ENCODE results near the gene GYPE. TPM values are rescaled to one million over a fixed set of nuclear protein-coding genes. Genes with fewer than 3 reads are reported as not detected.
"Not testable (repeated sequence)": the region's sequence is repeated elsewhere in the genome, so short reads cannot be mapped to it uniquely, and the experiment has no call there.

The GYPE gene
- total RNA-seq: 1.2 TPM

DNA sequence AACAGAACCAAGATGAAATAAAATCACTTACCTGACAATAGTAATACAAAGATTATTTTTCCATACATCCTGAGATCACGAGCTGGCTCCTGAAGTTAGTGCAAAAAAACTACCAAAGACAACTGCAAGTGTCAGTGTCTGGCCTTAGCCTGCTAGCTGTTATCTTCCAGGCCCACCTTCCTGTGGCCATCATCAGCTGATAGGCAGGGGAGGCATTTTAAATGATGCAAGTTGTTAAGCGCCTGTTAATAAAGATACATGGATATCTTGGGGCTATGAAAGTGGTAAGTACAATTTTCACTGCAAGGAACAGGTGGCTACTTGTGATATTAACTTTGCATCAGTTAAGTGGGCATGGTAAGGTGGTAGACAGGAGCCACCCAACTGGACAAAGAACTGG, at the start of gene GYPE:
Gene GYPE (minus strand): TSS at position 120 of the 400 bp plus-strand sequence. CDS start 52 bp downstream, at position 68.
- DNase-seq (ENCODE audit: low spot score); ATAC-seq; intact Hi-C loops (cut with DNase I): not testable (repeated sequence)

DNA sequence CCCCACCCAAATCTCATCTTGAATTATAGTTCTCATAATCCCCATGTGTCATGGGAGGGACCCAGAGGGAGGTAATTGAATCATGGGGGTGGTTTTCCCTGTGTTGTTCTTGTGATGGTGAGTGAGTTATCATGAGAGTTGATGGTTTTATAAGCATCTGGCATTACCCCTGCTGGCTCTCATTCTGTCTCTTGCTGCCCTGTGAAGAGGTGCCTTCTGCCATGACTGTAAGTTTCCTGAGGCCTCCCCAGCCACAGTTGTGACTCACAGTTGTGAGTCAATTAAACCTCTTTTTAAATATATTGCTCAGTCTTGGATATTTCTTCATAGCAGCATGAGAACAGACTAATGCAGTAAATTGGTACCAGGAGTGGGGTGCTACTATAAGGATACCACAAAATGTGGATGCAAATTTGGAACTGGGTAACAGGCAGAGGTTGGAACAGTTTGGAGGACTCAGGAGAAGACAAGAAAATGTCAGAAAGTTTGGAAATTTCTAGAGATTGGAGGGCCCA, 46.2 kb upstream of the GYPE start:
- DNase-seq (ENCODE audit: low spot score); intact Hi-C loops (cut with DNase I); ATAC-seq: not testable (repeated sequence)

- DNase-seq (ENCODE audit: low spot score); ATAC-seq; intact Hi-C loops (cut with DNase I): not testable (repeated sequence)
Observed at GRCh38 chr4:143950967-143951366, 45.6 kb upstream of the GYPE start.

DNA sequence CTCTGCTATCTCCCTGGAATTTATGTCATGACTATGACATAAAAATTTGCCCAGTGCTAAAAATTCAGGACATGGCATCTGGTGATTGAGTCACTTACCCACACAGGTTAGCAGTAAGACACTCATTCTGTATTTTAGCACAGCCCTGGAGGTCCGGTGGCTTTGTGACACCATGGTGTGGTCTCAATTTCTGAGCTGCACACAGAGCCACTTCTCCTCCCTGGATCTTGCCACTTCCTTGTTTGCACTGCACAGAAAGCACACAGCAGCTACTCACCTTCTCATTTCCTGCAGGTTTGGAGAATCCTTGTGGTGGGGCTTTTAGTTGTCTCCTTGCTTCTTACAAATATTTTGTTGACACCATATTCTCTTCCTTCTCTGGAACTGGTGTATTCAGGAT, 44.8 kb upstream of the GYPE start:
- DNase-seq (ENCODE audit: low spot score); intact Hi-C loops (cut with DNase I); ATAC-seq: not testable (repeated sequence)

- ATAC-seq; DNase-seq (ENCODE audit: low spot score); intact Hi-C loops (cut with DNase I): not testable (repeated sequence)
Observed at GRCh38 chr4:143947493-143947892, 42.1 kb upstream of the GYPE start.

DNA sequence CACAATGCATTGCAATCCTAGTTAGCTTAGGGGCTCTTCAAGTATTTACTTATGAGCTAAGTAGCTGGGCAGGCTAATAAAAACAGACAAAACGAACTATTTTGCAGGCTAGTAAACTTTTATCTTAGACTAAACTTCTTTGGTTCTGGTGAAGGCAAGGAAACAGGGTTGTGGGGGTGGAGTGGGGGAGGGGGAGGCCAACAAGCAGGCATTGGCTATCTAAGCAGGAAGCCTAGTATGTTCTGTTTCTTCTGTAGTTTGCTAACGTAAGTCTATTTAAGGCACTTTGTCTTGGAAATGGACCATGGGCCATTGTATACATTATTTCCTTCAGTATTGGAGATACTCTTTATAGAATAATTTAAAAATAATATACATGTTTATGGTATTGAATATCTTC, 35.3 kb upstream of the GYPE start:
- DNase-seq (ENCODE audit: low spot score); ATAC-seq; intact Hi-C loops (cut with DNase I): not testable (repeated sequence)

DNA sequence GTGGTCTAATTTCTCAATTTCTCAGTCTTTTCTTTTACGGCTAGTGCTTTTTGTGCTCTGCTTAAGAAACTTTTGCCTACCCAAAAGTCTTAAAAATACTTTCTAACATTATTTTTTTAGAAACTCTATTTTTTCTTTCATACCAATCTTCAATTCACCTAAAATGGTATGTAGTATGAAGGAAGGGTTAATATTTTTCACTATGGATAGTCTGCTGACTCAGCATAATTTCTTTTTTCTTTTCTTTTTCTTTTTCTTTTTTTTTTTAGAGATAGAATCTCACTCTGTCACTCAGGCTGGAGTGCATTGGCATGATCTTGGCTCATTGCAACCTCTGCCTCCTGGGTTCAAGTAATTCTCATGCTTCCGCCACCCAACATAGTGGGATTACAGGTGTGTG, 34.2 kb upstream of the GYPE start:
- intact Hi-C loops (cut with DNase I): no loop called here
- ATAC-seq (no peak), DNase-seq (ENCODE audit: low spot score) (no peak)

DNA sequence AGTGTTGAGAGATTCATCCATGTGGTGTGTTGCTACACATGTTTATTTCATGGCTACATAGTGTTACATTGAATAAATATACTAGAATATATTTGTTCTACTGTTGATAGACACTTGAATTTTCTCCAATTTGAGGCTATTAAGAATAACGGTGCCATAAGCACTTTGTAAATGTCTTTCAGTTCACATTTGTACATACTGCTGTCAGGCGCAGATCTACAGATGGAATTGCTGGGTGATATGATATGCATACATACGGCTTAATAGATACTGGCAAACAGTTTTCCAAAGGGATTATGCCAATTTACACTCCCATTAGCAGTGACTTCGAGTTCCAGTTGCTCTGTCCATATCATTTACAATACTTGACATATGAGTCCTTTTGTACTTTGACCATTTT, 33.5 kb upstream of the GYPE start:
- DNase-seq (ENCODE audit: low spot score); ATAC-seq; intact Hi-C loops (cut with DNase I): not testable (repeated sequence)

DNA sequence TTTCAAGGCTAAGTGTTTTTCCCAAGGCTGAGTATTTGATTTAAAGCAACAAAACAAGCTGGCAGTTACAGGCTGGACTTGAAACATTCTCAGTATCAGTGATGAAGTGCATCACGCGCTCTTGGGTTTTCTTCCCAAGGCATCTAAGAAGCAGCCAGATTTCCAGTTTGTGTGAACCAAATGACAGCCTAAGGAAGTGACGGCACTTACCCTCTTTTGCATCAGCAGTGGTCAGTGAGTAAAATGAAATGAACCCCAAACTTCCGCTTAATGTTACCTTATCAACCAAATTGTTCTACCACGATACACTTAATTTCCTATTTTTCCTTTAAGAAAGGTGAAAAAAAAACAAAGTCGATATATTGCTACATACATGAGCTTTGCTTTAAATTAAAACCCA, 15.8 kb upstream of the GYPE start:
- ATAC-seq (no peak), DNase-seq (ENCODE audit: low spot score) (no peak)
- intact Hi-C loops (cut with DNase I): no loop called here

GRCh38 chr4:143916485-143916884, 11.1 kb upstream of the GYPE start:
- DNase-seq (ENCODE audit: low spot score); ATAC-seq; intact Hi-C loops (cut with DNase I): not testable (repeated sequence)

DNA sequence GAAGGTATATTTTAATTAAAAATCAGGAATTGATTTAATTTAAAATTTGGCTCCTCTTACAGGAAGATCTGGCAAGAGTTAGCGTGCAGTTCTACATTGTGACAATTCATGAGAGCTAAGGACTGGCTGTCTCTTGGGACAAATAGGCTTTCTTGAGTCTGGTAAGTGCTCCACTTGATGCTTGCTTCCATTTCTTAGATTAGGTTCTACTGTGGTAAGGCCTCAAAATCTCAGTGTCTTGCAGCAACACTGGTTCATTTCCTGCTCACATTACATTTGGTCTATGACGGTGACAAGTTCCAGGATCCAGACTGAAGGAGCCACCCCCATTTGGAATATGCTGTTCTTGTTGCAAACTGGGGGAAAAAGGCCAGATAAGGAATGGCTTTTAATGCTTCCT, 7.1 kb upstream of the GYPE start:
- DNase-seq (ENCODE audit: low spot score): not testable (repeated sequence)

DNA sequence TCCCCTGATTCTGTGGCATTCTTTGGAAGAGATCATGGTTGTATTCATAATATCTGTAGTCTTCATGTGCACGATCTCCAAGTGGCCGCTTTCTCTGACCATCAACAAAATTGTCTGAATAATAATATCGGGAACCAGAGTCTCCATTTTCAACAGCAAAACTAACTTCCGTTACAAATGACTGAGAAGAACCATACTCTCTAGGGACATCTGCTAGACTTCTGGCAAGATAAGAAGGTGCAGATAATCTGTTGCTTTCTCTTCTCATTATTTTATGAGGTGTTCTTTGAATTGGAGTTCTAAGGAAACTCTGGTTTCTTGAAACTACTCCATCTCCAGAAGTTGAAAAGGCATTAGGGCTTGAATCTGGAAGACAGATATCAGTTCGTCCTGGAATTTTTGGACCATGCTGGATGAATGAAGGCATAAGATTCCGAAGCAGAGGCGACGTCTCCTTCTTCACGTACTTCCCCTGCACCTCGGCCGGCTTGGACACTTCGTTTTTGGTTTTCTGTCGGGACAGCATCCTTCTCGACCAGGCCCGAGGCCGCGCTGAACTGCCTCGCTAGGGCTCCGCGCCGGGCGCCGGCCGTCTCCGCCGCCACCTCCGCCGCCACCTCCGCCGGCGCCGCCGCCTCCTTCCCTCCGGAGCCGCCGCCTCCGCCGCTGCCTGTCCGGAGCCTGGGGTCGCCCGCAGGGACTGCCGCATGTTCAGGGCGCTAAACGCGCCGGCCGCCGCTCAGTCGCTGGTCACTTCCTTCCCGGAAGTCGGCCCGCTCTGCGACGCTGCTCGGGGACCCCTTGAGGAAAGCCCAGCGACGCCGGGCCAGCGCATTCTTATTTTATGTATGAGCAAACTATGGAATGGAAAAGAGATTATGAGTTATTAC, 6.4 kb upstream of the GYPE start:
- DNase-seq (ENCODE audit: low spot score): peak; percentile 64
- ATAC-seq: peak; percentile 65
- intact Hi-C loops (cut with DNase I): not testable (repeated sequence)

More for the DNA sequence above, 7.1 kb upstream of the GYPE start:
- intact Hi-C loops (cut with DNase I): not testable (repeated sequence)
- ATAC-seq: peak; percentile 48

- DNase-seq (ENCODE audit: low spot score); intact Hi-C loops (cut with DNase I); ATAC-seq: not testable (repeated sequence)
Observed at GRCh38 chr4:143910906-143911305, 5.5 kb upstream of the GYPE start.

- peak; percentile 44 for ATAC-seq
- DNase-seq (ENCODE audit: low spot score); intact Hi-C loops (cut with DNase I): not testable (repeated sequence)
Observed at GRCh38 chr4:143907811-143908210, 2.5 kb upstream of the GYPE start.

GRCh38 chr4:143904431-143904830, 928 bp downstream of the GYPE start:
- intact Hi-C loops (cut with DNase I); DNase-seq (ENCODE audit: low spot score); ATAC-seq: not testable (repeated sequence)

- intact Hi-C loops (cut with DNase I); ATAC-seq; DNase-seq (ENCODE audit: low spot score): not testable (repeated sequence)
Observed at GRCh38 chr4:143890323-143890722, 15.0 kb downstream of the GYPE start.

GRCh38 chr4:143888189-143888588, 17.2 kb downstream of the GYPE start:
- intact Hi-C loops (cut with DNase I); DNase-seq (ENCODE audit: low spot score); ATAC-seq: not testable (repeated sequence)

DNA sequence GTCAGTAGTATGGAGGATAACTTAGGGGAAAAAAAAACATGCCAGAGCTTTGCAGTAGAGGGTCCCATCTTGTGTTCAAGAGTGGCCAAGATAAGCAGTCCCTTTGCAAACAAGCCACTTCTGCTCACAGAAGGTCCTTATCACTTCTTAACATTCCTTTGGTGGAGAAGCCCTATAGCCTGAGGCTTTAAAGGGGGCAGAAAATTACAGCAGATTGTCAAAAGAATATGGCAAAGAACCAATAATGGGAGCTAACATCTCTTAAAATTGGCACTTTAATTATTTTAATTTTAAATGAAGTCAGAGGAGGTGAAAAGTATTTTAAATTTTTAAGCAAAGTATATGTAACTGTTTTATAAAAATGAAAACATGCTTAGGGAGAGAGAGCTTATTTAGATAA, 20.4 kb downstream of the GYPE start:
- ATAC-seq; intact Hi-C loops (cut with DNase I); DNase-seq (ENCODE audit: low spot score): not testable (repeated sequence)

DNA sequence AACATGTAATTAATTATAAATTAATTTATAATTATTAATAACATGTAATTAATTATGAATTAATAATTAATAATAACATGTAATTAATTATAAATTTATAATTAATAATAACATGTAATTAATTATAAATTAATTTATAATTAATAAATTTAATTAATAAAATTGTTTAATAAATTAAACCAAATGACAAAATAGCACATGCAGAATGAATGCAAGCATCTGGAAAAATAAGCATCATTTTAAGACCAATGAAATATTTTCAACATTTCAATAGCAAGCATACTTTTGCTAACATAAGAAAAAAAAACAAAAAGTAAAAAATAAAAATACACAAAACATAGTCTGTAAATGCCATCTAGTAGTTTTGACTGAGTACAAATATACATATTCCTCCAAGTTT, 21.8 kb downstream of the GYPE start:
- ATAC-seq (no peak), DNase-seq (ENCODE audit: low spot score) (no peak)
- intact Hi-C loops (cut with DNase I): no loop called here

GRCh38 chr4:143882892-143883291, 22.5 kb downstream of the GYPE start:
- DNase-seq (ENCODE audit: low spot score) (no peak), ATAC-seq (no peak)
- intact Hi-C loops (cut with DNase I): no loop called here
